ENCODE measurements around the gene MAP4K4.
A peak's percentile ranks its signal among the peaks of the same experiment; 100 is the strongest.
"Not testable (repeated sequence)": the region's sequence is repeated elsewhere in the genome, so short reads cannot be mapped to it uniquely, and the experiment has no call there.

MAP4K4 gene

DNA sequence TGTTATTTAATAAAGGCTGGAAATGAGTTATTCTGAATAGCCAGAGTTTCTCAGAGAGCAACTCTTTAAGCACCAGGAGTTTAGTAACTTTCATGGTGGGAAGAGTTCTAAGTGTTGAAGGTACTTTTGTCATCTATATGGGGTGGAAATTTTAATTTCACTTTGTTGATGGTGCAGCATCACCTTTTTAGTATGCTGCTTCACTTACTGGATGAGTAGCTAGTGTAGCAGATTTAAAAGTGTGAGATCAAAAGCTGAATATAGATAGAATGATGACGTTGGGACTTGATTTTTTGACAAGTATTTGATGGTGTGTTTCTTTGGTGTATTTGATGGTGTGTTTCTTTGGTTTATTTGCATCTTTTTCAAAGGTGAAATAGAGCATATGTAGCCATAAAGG is 47.3 kb downstream of the MAP4K4 start:
- DNase-seq (ENCODE audit: low read depth): no peak

DNA sequence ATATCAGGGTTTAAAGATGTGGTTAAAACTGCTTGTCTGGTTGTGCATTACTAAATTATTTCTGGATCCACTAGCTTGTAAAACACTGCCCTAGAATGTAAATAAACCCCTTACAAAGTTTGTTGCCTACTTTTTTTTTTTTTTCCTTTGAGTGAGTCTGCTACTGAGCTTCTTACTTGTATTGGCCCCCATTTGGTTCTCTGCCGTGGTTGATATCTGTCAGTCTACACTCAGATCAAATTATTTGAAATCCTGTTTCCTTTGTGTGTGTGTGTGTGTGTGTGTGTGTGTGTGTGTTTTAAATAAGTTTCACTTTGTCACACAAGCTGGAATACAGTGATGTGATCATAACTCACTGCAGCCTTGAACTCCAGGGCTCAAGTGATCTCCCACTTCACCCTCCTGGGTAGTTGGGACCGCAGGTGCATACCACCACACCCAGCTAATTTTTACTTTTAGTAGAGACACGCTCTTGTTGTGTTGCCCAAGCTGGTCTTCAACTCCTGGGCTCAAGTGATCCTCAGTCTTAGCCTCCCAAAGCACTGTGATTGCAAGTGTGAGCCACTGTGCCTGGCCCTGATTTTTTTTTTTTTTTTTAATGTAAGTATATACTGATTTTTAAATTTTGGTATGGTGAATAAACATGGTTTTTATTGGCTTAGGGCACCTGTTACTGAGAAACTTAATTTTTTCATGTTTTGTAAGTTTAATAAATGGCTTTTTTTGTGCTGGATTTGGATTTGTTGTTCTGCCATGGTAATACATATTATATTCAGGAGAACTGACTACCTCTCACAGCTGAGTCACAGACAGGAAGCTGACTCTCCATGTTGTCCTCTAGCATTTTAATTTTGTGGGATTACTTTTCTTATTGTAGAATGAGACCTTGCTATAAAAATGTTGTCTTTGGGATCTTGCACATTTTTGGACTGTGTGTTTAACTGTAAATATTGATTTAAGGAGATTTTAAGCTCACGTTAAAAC is 48.5 kb downstream of the MAP4K4 start:
- DNase-seq (ENCODE audit: low read depth): peak; percentile 84

GRCh38 chr2:101748000-101748399 is 50.5 kb downstream of the MAP4K4 start:
- no peak for DNase-seq (ENCODE audit: low read depth)

DNA sequence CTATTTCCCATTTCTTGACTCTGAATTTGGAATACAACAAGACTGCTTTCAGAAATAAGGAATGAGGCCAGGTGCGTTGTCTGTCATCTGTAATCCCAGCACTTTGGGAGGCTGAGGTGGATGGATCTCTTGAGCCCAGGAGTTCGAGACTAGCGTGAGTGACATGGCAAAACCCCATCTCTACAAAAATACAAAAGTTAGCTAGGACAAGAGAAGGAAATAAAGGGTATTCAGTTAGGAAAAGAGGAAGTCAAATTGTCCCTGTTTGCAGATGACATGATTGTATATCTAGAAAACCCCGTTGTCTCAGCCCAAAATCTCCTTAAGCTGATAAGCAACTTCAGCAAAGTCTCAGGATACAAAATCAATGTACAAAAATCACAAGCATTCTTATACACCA is 51.0 kb downstream of the MAP4K4 start:
- DNase-seq (ENCODE audit: low read depth): not testable (repeated sequence)

GRCh38 chr2:101750688-101751087 is 53.2 kb downstream of the MAP4K4 start:
- no peak for DNase-seq (ENCODE audit: low read depth)

DNA sequence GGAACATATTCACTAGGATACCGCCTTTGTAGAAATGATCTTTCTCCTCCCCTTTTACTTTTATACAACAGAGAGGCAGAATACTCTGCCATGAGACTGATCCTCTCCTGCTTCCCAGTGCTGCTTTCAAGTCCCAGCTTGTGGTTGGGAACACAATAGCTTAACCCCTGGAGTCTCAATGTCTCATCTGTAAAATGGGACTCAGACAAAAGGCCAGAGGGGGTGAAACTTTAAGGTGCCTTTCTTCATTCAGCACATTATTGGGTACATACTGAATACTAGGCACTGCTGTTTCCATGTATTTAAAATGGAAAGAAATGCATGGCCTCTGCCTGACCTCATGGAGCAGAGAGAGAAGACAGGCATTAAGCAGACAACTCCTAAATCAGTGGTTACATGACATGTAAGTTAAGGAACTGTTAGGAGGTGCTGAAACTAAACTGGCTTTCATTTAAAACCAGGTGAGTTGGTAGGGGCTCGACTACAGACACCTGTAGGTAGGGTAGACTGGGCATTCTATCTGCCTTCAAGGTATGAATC is 53.8 kb downstream of the MAP4K4 start:
- no peak for DNase-seq (ENCODE audit: low read depth)

DNA sequence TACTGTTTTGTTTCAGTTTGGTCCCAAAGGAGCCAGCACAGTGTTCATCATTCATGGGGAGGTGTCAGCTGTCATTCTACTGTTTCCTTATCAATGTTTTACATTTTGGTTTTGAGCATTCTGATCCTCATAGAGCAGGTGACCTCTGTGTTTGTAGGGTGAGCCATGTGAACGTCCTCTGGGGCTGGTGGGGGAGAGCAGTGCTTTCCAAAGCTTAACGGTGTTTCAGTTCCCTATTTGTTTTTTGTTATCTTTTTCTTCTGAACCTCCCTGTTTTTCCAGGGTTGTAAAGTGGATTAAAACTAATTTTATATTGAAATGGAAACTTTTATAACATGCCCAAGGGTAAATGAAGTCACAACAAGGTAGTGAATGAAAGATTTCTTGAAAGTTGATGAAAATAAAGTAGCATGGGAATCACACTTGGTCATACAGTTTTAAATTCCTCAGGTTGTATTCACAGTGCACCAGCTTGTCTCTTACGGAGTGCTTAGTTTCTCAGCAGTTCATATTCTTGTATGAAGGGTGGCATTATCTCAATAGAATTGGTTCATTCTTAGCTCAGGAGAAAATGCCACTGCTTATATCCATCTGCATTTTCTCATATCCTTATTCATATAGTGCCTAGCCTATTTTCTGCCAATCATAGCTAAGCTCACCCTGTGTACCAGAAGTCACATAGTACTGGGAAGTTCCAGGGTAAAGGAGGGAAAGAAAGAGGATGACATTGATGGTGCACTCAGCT is 54.5 kb downstream of the MAP4K4 start:
- DNase-seq (ENCODE audit: low read depth): peak; percentile 41

DNA sequence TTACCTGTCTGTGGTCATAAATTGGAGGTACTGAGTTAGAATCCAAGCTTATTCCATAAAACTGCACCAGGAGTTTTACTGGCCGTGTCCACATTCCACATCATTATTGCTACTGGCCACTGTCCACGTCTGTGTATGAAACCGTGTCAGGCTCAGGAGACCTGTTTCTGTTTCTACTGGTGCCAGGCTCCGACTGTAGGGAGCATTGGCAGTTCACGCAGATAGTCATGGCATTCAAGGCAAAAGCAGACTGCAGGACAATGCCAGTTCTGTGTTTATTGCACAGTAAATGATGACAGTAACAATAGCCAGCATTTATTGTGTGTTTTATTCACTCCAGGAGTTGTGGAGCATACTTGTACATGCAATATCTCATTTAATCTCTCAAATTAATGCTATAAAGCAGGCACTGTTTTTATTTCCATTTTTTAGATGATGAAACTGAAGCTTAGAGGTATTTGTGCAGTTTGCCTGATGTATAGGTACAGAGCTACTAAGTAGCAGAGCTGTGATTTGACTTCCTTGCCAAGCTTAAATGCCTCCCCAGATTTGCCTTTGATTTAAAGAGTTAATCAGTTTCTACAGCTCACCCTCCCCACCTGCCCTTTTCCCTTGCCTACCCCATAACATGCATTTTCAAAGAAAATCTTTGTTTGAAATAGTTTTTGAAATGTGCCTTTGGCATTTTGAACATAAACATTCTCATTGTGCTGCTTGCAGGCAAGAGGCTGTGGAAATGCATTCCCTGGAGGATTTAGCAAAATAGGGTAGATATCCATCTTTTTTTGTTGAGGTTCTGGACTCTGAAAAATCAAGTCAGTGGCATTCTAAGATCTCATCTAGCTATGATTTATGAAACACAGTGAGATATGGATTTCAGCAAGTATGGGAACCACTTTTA is 55.5 kb downstream of the MAP4K4 start:
- DNase-seq (ENCODE audit: low read depth): peak; percentile 43

DNA sequence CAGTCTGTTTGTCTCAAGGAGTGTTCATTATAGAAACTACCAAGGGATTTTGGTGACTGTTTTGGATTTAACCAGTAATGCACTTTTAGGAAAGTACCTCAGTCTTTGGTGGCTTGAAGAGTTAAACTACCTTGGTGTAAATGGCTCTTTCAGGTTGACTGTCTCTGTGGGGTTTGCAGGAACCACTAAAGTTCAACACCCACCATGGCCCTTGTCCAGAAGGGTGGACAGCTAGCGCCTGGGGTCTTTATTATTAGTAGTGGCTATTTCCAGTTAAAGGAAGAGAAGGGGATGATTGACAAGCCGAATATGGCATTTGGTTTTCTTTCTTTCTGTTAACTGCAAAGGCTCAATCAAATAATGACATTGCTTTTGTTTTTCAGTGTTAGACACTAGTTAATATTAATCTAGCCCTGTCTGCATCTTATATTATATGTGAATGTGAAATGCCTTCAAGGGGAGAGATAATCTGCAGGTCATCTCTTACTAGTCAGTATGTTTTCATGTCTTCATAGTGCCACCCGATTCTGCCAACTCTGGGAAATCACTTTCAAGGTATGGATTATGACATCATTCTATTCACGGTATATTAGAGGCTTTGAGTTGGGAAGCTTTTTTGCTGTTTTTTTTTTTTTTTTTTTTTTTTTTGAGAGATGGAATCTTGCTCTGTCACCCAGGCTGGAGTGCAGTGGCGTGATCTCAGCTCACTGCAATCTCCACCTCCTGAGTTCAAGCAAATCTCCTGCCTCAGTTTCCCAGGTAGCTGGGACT is 56.4 kb downstream of the MAP4K4 start:
- no peak for DNase-seq (ENCODE audit: low read depth)

DNA sequence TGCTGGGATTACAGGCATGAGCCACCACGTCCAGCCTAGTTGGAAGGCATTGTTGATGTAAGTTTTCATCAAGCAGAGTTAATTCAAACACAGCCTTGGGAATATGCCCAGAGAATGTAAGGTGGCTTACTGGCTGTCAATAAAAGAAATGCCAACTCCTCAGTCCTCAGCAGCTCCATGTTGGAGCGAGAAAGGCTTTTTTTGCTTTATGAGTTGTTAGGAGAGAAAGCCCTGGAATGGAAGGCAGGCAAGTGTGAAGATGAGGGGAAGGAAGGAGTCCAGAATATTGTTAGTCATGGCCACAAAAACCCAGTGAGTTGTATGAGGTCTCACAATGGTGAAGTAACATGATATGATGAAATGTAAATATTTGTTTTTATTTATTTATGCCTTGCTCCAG is 57.1 kb downstream of the MAP4K4 start:
- DNase-seq (ENCODE audit: low read depth): peak; percentile 70

DNA sequence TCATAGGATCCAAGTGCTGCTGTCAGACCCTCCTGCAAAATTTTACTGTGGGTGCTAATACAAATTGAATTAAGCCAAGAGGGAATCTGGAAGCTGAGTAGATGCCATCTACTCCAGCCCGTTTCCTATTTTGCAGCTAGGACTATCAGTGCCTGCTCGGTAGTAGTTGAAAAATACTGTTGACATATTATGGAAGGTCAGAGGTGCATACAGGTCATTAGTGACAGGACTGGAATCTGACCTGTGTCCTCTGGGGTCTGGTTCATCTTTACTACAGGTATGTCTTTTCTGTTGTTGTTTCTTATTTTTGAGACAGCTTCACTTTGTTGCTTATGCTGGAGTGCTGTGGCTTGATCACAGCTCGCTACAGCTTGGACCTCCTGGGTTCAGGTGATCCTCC is 58.8 kb downstream of the MAP4K4 start:
- no peak for DNase-seq (ENCODE audit: low read depth)

DNA sequence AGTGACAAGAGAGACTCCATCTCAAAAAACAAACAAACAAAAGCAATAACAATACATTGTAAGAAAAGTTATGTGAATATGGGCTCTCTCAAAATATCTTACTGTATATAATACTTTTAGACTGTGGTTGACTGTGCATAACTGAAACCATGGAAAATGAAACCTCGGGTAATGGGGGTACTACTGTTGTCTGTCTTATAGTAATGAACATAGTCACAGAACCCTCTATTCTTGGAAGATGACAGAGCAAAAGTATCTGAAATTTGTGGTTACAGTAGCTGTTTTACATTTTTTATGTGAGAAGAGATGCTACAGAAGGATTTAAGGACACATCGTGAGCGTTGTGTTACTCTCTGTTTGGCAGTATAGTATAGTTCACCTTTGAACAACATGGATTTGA is 60.5 kb downstream of the MAP4K4 start:
- peak; percentile 73 for DNase-seq (ENCODE audit: low read depth)

DNA sequence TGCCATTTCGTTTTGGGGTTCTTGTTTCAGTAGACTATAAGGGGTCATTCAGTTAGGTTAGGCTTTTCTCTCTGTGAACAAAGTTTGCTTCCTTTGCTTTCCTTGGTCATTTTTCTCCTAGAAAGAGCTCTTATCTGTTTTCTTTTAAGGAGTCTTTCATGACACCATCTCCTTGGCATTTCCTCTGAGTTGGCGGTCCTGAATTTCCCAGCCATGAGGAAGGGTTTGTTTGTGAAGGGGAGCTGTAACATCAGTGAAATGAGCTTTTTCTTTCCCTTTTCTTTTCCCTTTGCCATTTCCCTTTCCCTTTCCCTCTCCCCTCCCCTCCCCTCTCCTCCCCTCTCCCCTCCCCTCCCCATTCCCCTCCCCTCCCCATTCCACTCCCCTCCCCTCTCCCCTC is 61.7 kb downstream of the MAP4K4 start:
- DNase-seq (ENCODE audit: low read depth): peak; percentile 97

- no peak for DNase-seq (ENCODE audit: low read depth)
Observed at GRCh38 chr2:101762451-101763171, 65.1 kb downstream of the MAP4K4 start.

DNA sequence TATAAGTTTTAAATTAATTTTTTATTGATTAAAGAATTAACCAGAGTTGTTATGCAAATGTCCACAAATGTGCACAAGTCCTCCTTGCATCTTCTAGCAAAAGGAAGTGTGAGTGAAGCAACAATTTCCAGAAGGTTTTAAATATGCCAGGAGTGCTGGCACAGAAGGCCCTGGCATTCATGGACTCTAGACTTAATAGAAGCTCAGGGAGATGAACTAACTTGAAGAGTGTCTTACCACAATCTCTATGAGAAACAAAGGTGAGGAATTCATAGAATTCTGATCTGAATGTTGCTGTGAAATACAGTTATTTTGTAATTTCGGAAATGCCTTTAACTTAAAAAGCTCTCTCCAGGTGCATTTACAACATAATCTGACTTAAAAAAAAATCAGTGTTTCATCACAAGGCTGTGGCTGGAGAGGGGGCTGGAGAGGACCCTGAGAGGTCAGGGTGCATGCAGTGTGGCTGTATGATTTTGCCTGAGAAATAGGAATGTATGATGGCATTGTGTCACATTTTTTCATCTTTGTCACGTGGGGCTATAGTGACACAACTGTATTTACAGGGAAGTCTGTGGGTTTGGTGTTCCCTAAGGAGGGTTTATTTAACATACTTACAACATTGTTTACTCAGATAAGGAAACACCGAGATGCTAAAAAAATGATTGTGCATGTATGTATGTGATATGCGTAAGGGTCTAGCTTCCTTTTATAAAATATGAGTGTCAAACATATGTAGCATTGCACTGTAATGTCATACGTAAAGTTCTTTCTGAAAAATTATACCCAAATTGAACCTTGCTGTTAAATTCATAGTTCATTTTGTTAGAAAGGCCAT is 66.2 kb downstream of the MAP4K4 start:
- DNase-seq (ENCODE audit: low read depth): no peak

DNA sequence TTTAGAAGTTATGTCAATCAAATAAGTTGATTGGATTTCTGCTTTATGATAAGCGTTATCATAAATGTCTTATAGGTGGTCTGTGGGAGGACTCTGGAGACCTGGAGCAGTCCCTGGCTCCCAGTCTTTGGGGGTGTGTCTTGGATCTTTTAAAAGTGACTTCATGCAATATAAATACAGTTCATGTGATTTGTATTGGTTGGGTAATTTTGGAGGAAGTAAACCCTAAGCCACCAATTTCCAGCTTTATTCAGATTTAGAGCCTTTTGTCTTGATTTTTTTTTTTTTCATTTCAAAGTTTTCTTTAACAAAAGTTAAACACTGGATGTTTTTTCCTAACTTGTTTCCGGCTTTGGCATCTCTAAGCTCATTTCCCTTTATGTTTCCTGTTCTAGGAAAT is 68.8 kb downstream of the MAP4K4 start:
- no peak for DNase-seq (ENCODE audit: low read depth)

- DNase-seq (ENCODE audit: low read depth): peak; percentile 98
Observed at GRCh38 chr2:101766871-101767739, 69.6 kb downstream of the MAP4K4 start.

DNA sequence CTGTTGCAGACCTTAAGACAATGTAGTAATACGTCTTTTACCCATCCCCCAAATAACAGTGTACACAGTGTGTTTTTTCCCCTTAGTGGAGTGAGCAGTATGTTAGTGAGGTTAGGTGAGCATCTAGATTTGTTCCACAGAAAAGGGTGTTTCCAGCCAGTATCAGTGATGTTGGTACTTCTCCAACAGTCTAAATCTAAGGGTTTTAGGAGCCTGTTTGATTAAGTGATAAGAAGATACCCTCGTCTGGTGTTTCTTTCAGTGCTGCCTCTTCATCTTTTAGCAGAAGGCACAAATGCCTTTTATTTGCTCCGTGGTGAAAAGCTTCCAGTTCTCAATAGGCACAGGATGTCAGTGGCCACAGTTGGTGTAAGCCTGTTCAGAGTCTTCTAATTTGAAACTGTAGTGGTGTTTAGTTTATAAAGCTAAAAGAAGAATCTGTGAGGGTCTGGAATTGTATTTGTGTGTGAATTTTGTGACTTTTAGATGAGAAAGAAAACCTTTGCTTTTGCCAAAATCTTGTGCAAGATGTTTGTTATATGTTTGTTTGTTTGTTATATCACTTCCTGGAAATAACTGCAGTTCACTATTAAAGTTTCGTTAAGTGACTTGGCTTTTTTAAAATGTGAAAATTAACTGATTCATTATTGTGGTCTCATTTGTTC is 71.2 kb downstream of the MAP4K4 start:
- DNase-seq (ENCODE audit: low read depth): no peak

All from EH (cell line).